ENCODE measurements around the gene TARM1. TPM values are rescaled to one million over a fixed set of nuclear protein-coding genes. Genes with fewer than 3 reads are reported as not detected.

TARM1 gene
- polyA plus RNA-seq, 1 of the 3 experiments (the other 2 are of a cell fraction): not detected

DNA sequence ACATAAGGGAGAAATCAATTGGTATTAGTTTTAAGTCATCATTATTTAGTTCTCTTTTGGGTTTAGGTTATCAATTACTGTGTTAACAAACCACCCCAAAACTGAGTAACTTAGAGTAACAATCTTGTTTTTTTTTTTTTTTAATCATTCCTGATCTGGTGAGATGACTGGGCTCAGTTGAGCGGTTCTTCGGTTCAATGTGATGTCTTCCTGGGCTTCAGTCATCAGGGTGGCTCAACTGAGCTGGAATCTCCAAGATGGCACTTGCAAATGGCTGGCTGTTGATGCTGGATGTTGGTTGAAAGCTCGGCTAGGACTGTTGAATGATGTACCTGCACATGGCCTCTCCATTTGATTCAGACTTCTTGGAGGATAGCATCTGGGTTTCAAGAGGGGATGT lies 3.2 kb upstream of the TARM1 start:
- Histone ChIP-seq H3K4me3 (ENCODE audit: low read depth in 2 of 2, low read length in 1 of 2) (no peak overlapping the region), H3K9me2 (no peaks in the 10 kb centered on the region), H2AFZ (ENCODE audit: low read depth) (no peak overlapping the region), H3K27ac (ENCODE audit: low read depth in 2 of 2, low read length in 1 of 2) (no peak overlapping the region), H3K4me1 (ENCODE audit: control insufficient read depth in 1 of 2, insufficient read depth in 2 of 2, low read depth in 1 of 2, low read length in 1 of 2) (no peaks in the 10 kb centered on the region), H3K9ac (no peak overlapping the region), H3K36me3 (replicated peaks in 1 of 2; ENCODE audit: control insufficient read depth in 1 of 2, insufficient read depth in 2 of 2, low read length in 1 of 2) (no peaks in the 10 kb centered on the region), H3K4me2 (no peak overlapping the region), H3K9me3 (no peaks in the 10 kb centered on the region), H3F3A (replicated peaks; ENCODE audit: insufficient read depth) (no peaks in the 10 kb centered on the region), H3K27me3 (ENCODE audit: insufficient read depth) (peaks cover 16% of the 10 kb centered on the region; the same call in 1 of the 2 replicates), H4K20me1 (ENCODE audit: insufficient read depth) (no peaks in the 10 kb centered on the region), H3K79me2 (ENCODE audit: insufficient read depth) (no peaks in the 10 kb centered on the region)
- WGBS (ENCODE audit: low lambda C conversion rate): 5% methylated on average over 3 of the region's 3 CpGs
- ChIA-PET POLR2A (no interaction called here), CTCF (interaction anchor here (1.3 kb wide), 1 partner anchor 55 kb away, joined by 3 read pairs; no protein-coding TSS in a partner anchor)
- no peak for TF ChIP-seq NFIC (IDR thresholded peaks at IDR 0.05; ENCODE audit: borderline replicate concordance)
- no peak for TF ChIP-seq USF1 (IDR thresholded peaks at IDR 0.05; ENCODE audit: borderline replicate concordance, low read depth)
- no peak for TF ChIP-seq TEAD4 (IDR thresholded peaks at IDR 0.05; ENCODE audit: borderline replicate concordance, insufficient read depth)
- TF ChIP-seq FOSL2 (IDR thresholded peaks at IDR 0.05; ENCODE audit: borderline replicate concordance, low read depth): no peak
- TF ChIP-seq GATA2 (CRISPR knock-in tag; IDR thresholded peaks at IDR 0.05): no peak
- no peak for TF ChIP-seq RXRA (IDR thresholded peaks at IDR 0.05; ENCODE audit: borderline replicate concordance, low read depth)
- no peak for TF ChIP-seq RFX5 (IDR thresholded peaks at IDR 0.05; ENCODE audit: low read length)
- TF ChIP-seq NRF1 (IDR thresholded peaks at IDR 0.05; ENCODE audit: low read depth, low read length): no peak
- TF ChIP-seq, protein P1, sequence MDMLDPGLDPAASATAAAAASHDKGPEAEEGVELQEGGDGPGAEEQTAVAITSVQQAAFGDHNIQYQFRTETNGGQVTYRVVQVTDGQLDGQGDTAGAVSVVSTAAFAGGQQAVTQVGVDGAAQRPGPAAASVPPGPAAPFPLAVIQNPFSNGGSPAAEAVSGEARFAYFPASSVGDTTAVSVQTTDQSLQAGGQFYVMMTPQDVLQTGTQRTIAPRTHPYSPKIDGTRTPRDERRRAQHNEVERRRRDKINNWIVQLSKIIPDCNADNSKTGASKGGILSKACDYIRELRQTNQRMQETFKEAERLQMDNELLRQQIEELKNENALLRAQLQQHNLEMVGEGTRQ (IDR thresholded peaks at IDR 0.05; ENCODE audit: borderline replicate concordance, low read depth, low read length): no peak
- no peak for TF ChIP-seq RAD21 (IDR thresholded peaks at IDR 0.05; ENCODE audit: low read length)
- DNase-seq: no peak

GRCh38 chr19:54077334-54077733 lies 3.8 kb downstream of the TARM1 start:
- H3K4me3 ChIP-seq (ENCODE audit: low read depth in 2 of 2, low read length in 1 of 2): no peak overlapping the region
- no peak overlapping the region for H2AFZ ChIP-seq (ENCODE audit: low read depth)
- H4K20me1 ChIP-seq (ENCODE audit: insufficient read depth): no peaks in the 10 kb centered on the region
- H3K27me3 ChIP-seq (ENCODE audit: insufficient read depth): peaks cover 50% of the 10 kb centered on the region; the same call in 1 of the 2 replicates
- TF ChIP-seq JUND (IDR thresholded peaks at IDR 0.05): no peak
- no peak for TF ChIP-seq RXRA (IDR thresholded peaks at IDR 0.05; ENCODE audit: borderline replicate concordance, low read depth)
- no peak for TF ChIP-seq EZH2phosphoT487 (IDR thresholded peaks at IDR 0.05; ENCODE audit: borderline replicate concordance, low read depth)
- no peak for TF ChIP-seq MAX (IDR thresholded peaks at IDR 0.05; ENCODE audit: low read depth)
- H3K4me2 ChIP-seq: no peak overlapping the region
- H3K9me3 ChIP-seq: no peaks in the 10 kb centered on the region
- no peaks in the 10 kb centered on the region for H3K4me1 ChIP-seq (ENCODE audit: control insufficient read depth in 1 of 2, insufficient read depth in 2 of 2, low read depth in 1 of 2, low read length in 1 of 2)
- no peaks in the 10 kb centered on the region for H3F3A ChIP-seq (replicated peaks; ENCODE audit: insufficient read depth)
- ChIA-PET CTCF (no interaction called here), POLR2A (no interaction called here)
- no peak overlapping the region for H3K9ac ChIP-seq
- H3K9me2 ChIP-seq: no peaks in the 10 kb centered on the region
- DNase-seq: no peak
- H3K36me3 ChIP-seq (replicated peaks in 1 of 2; ENCODE audit: control insufficient read depth in 1 of 2, insufficient read depth in 2 of 2, low read length in 1 of 2): no peaks in the 10 kb centered on the region
- H3K79me2 ChIP-seq (ENCODE audit: insufficient read depth): no peaks in the 10 kb centered on the region
- 18% methylated on average over 5 of the region's 5 CpGs for WGBS (ENCODE audit: low lambda C conversion rate)
- no peak overlapping the region for H3K27ac ChIP-seq (ENCODE audit: low read depth in 2 of 2, low read length in 1 of 2)

All from SK-N-SH (cell line).